IMR-90 (cell line): Measurements from ENCODE around the gene AHI1. TPM values are rescaled to one million over a fixed set of nuclear protein-coding genes. Genes with fewer than 3 reads are reported as not detected.

ENCODE experiments used
- ATAC-seq: fragments of 200-7000 bp; cut with Tn5 transposase; 2 replicates; pipeline ENCODE4 v1.9.1; 2020; ENCODE audit warnings: low read depth, mild to moderate bottlenecking, moderate library complexity
- BruUV-seq: library from RNA; stranded (reverse); fragments of 400-500 nt; replicated peaks from 2 replicates; lab custom pipeline; 2021; lab: Mats Ljungman, UMichigan
- CTCF ChIA-PET: fragments of 300-600 bp; formaldehyde crosslinking; extraction: SDS; loops from one replicate; lab custom pipeline; 2021; ENCODE audit warnings: antibody characterized with exemption; lab: Yijun Ruan, JAX
- POLR2A ChIA-PET: fragments of 300-600 bp; sonication (Branson Sonifier 250); formaldehyde crosslinking; loops from one replicate; lab custom pipeline; 2022; ENCODE audit warnings: antibody characterized with exemption; ENCODE audit not compliant: unreplicated experiment; lab: Charles Lee
- DNase-seq: peaks from one replicate; pipeline ENCODE4 v3.0.0; 2013
- H2AFZ ChIP-seq: replicated peaks from 2 replicates; pipeline ENCODE3; 2013; ENCODE audit warnings: low read length, mild to moderate bottlenecking; ENCODE audit not compliant: poor library complexity
- H2AK5ac ChIP-seq: 2 replicates; pipeline ENCODE4 v1.6.1; 2013; ENCODE audit warnings: low read depth, low read length, inconsistent platforms
- H2AK9ac ChIP-seq: replicated peaks from 2 replicates; pipeline ENCODE3; 2013; ENCODE audit warnings: mild to moderate bottlenecking, low read depth, low read length, moderate library complexity; ENCODE audit not compliant: poor library complexity
- H2BK120ac ChIP-seq: 2 replicates; pipeline ENCODE4 v1.6.1; 2013; ENCODE audit warnings: low read depth, low read length, inconsistent platforms
- H2BK15ac ChIP-seq: 3 replicates; pipeline ENCODE4 v1.6.1; 2013; ENCODE audit warnings: low read depth, low read length, inconsistent platforms
- H2BK20ac ChIP-seq: 2 replicates; pipeline ENCODE4 v1.6.1; 2013; ENCODE audit warnings: low read depth, mild to moderate bottlenecking, inconsistent platforms, low read length, moderate library complexity
- H2BK5ac ChIP-seq: 2 replicates; pipeline ENCODE4 v1.6.1; 2013; ENCODE audit warnings: mild to moderate bottlenecking, low read depth, low read length, inconsistent platforms; ENCODE audit not compliant: poor library complexity, severe bottlenecking
- H3K14ac ChIP-seq: replicated peaks from 2 replicates; pipeline ENCODE4 v1.6.1; 2013; ENCODE audit warnings: low read depth, low read length, inconsistent platforms
- H3K18ac ChIP-seq: 2 replicates; pipeline ENCODE4 v1.6.1; 2013; ENCODE audit warnings: low read depth, low read length, control low read depth
- H3K23ac ChIP-seq: 2 replicates; pipeline ENCODE4 v1.6.1; 2013; ENCODE audit warnings: low read depth, low read length, inconsistent platforms
- H3K27ac ChIP-seq: 2 replicates; pipeline ENCODE4 v1.5.1; 2013; ENCODE audit warnings: mild to moderate bottlenecking, control low read depth, low read length; ENCODE audit not compliant: insufficient read depth
- H3K27me3 ChIP-seq: 2 replicates; pipeline ENCODE4 v1.6.1; 2013; ENCODE audit warnings: low read length; ENCODE audit not compliant: control insufficient read depth, insufficient read depth
- H3K36me3 ChIP-seq: 2 replicates; pipeline ENCODE4 v1.6.1; 2013; ENCODE audit warnings: low read length, mixed read lengths; ENCODE audit not compliant: control insufficient read depth, insufficient read depth
- H3K4ac ChIP-seq: 2 replicates; pipeline ENCODE4 v1.6.1; 2013; ENCODE audit warnings: low read depth, low read length, inconsistent platforms
- H3K4me1 ChIP-seq: 2 replicates; pipeline ENCODE4 v1.6.1; 2013; ENCODE audit warnings: low read length, mixed read lengths; ENCODE audit not compliant: control insufficient read depth, insufficient read depth
- H3K4me2 ChIP-seq: 2 replicates; pipeline ENCODE4 v1.6.1; 2013; ENCODE audit warnings: low read depth, mild to moderate bottlenecking, control low read depth, low read length, moderate library complexity
- H3K4me3 ChIP-seq: 2 replicates; pipeline ENCODE4 v1.5.1; 2013; ENCODE audit warnings: low read depth, mild to moderate bottlenecking, control low read depth, low read length, moderate library complexity; ENCODE audit not compliant: insufficient read depth
- H3K56ac ChIP-seq: 2 replicates; pipeline ENCODE4 v1.6.1; 2013; ENCODE audit warnings: low read length, inconsistent platforms; ENCODE audit not compliant: insufficient read depth; ENCODE audit errors: extremely low read depth
- H3K79me1 ChIP-seq, 2 experiments: 2 replicates each; pipeline ENCODE4 v1.6.1; 2013; ENCODE audit warnings: low read length in 2 of 2, inconsistent platforms in 1 of 2, low read depth in 1 of 2
- H3K9ac ChIP-seq: 2 replicates; pipeline ENCODE4 v1.6.1; 2013; ENCODE audit warnings: low read depth, low read length, control low read depth
- H3K9me1 ChIP-seq: 2 replicates; pipeline ENCODE4 v1.6.1; 2013; ENCODE audit warnings: low read length, inconsistent platforms; ENCODE audit not compliant: insufficient read depth
- H3K9me3 ChIP-seq: 2 replicates; pipeline ENCODE4 v1.6.1; 2013; ENCODE audit warnings: low read length; ENCODE audit not compliant: control insufficient read depth, insufficient read depth
- H4K20me1 ChIP-seq: 2 replicates; pipeline ENCODE4 v1.6.1; 2013; ENCODE audit warnings: low read length, inconsistent platforms; ENCODE audit not compliant: insufficient read depth
- H4K5ac ChIP-seq: 2 replicates; pipeline ENCODE4 v1.6.1; 2013; ENCODE audit warnings: mild to moderate bottlenecking, low read depth, low read length, control low read depth
- H4K8ac ChIP-seq, 2 experiments: 2 replicates each; pipeline ENCODE4 v1.6.1; 2013; ENCODE audit warnings: low read depth in 2 of 2, low read length in 2 of 2, control low read depth in 1 of 2, inconsistent platforms in 1 of 2
- H4K91ac ChIP-seq: 2 replicates; pipeline ENCODE4 v1.6.1; 2013; ENCODE audit warnings: low read depth, low read length, inconsistent platforms; ENCODE audit not compliant: insufficient read depth
- BHLHE40 ChIP-seq: fragments of 150-350 bp; IDR thresholded peaks from 2 replicates; pipeline ENCODE4 v1.6.1; 2016; ENCODE audit warnings: mild to moderate bottlenecking, low read depth, low read length
- CEBPB ChIP-seq: IDR thresholded peaks from 2 replicates; pipeline ENCODE4 v1.6.1; 2012; ENCODE audit warnings: low read depth, low read length, improper control_type of control experiment
- CHD1 ChIP-seq: IDR thresholded peaks from 2 replicates; pipeline ENCODE4 v1.6.1; 2012; ENCODE audit warnings: low read depth, low read length, improper control_type of control experiment
- CTCF ChIP-seq: conservative IDR thresholded peaks from 2 replicates; pipeline ENCODE4 v1.5.1; 2012; ENCODE audit warnings: mild to moderate bottlenecking, low read depth, low read length, improper control_type of control experiment
- FOS ChIP-seq: fragments of 150-350 bp; IDR thresholded peaks from 2 replicates; pipeline ENCODE4 v1.6.1; 2016; ENCODE audit warnings: low read depth, low read length
- MAFK ChIP-seq: IDR thresholded peaks from 2 replicates; pipeline ENCODE4 v1.6.1; 2012; ENCODE audit warnings: low read depth, low read length, improper control_type of control experiment
- MAZ ChIP-seq: IDR thresholded peaks from 2 replicates; pipeline ENCODE4 v1.6.1; 2012; ENCODE audit warnings: low read depth, mild to moderate bottlenecking, low read length, improper control_type of control experiment, moderate library complexity, borderline replicate concordance
- MXI1 ChIP-seq: IDR thresholded peaks from 2 replicates; pipeline ENCODE4 v1.6.1; 2012; ENCODE audit warnings: low read depth, mild to moderate bottlenecking, low read length, moderate library complexity, borderline replicate concordance
- NFE2L2 ChIP-seq: fragments of 150-350 bp; IDR thresholded peaks from 2 replicates; pipeline ENCODE4 v1.6.1; 2016; ENCODE audit warnings: low read depth, mild to moderate bottlenecking, low read length
- POLR2A ChIP-seq: IDR thresholded peaks from 2 replicates; pipeline ENCODE4 v1.6.1; 2012; ENCODE audit warnings: mild to moderate bottlenecking, low read depth, low read length
- RAD21 ChIP-seq: IDR thresholded peaks from 2 replicates; pipeline ENCODE4 v1.6.1; 2012; ENCODE audit warnings: low read length, improper control_type of control experiment
- RCOR1 ChIP-seq: IDR thresholded peaks from 2 replicates; pipeline ENCODE4 v1.6.1; 2012; ENCODE audit warnings: mild to moderate bottlenecking, low read length, improper control_type of control experiment; ENCODE audit not compliant: insufficient replicate concordance
- RFX5 ChIP-seq: IDR thresholded peaks from 2 replicates; pipeline ENCODE4 v1.8.0; 2012; ENCODE audit warnings: low read depth, mild to moderate bottlenecking, low read length, moderate library complexity
- SMC3 ChIP-seq: fragments of 150-350 bp; IDR thresholded peaks from 2 replicates; pipeline ENCODE4 v1.6.1; 2016; ENCODE audit warnings: low read depth, mild to moderate bottlenecking, antibody characterized with exemption, low read length, moderate library complexity
- WGBS, 2 experiments: methylation state at CpG; one replicate each; pipeline versions ENCODE4 v1.1.5 to v1.1.7; 2013; ENCODE audit warnings: missing lambda C conversion rate in 2 of 2; ENCODE audit not compliant: insufficient read length in 1 of 2; ENCODE audit errors: extremely low coverage in 2 of 2; 5-methylcytosine and 5-hydroxymethylcytosine counted together
- dilution Hi-C: fragments of 300-500 bp; cut with HindIII; formaldehyde crosslinking; loops from one replicate; pipeline ENCODE4 v1.14.3; 2018; ENCODE audit warnings: low sequenced_read_pairs; ENCODE audit not compliant: unreplicated experiment
- in situ Hi-C: fragments of 300-500 bp; cut with MboI; formaldehyde crosslinking; loops from 3 replicates; pipeline ENCODE4 v1.14.3; 2019; ENCODE audit warnings: low sequenced_read_pairs, inconsistent platforms, mixed read lengths
- intact Hi-C: fragments of 100-400 bp; cut with micrococcal nuclease; formaldehyde crosslinking; loops from 2 replicates; pipeline ENCODE4 v1.10.0; 2022
- polyA plus RNA-seq, 3 experiments: library from polyadenylated mRNA; depleted of rRNA; stranded (reverse); fragments of >200 nt; gene quantifications; 2 replicates each; pipeline ENCODE4 v1.2.3, GENCODE V29; 2012; ENCODE audit warnings: low replicate concordance in 1 of 3
- total RNA-seq: library from RNA; depleted of rRNA; stranded (reverse); fragments of >200 nt; gene quantifications from 2 replicates; pipeline ENCODE4 v1.2.3, GENCODE V29; 2012
- TF ChIP-seq, protein P1 (sequence below): fragments of 150-350 bp; IDR thresholded peaks from 2 replicates; pipeline ENCODE4 v1.6.1; 2016; ENCODE audit warnings: low read depth, mild to moderate bottlenecking, low read length, moderate library complexity, borderline replicate concordance
- TF ChIP-seq, protein P2 (sequence below): fragments of 150-350 bp; IDR thresholded peaks from 2 replicates; pipeline ENCODE4 v1.6.1; 2017; ENCODE audit warnings: mild to moderate bottlenecking, antibody characterized with exemption, low read length, low read depth

The AHI1 gene
- total and polyA plus RNA-seq, 2 of the 4 experiments (the other 2 are of a cell fraction): 9.5 to 19.4 TPM

- in situ Hi-C loops (no loop called here), intact Hi-C loops (no loop called here), dilution Hi-C loops (no loop called here)
- Histone ChIP-seq H3K23ac (no peak overlapping the region), H4K20me1 (no peaks in the 10 kb centered on the region), H3K18ac (no peak overlapping the region), H3K36me3 (peaks cover 1% of the 10 kb centered on the region; the same call in 1 of the 2 replicates), H2BK20ac (no peak overlapping the region), H3K9me1 (no peaks in the 10 kb centered on the region), H3K4me3 (no peak overlapping the region), H2BK120ac (no peak overlapping the region), H4K5ac (no peak overlapping the region), H4K91ac (no peak overlapping the region), H3K4me2 (no peak overlapping the region), H3K4ac (no peak overlapping the region), H3K9me3 (no peaks in the 10 kb centered on the region), H3K27me3 (no peaks in the 10 kb centered on the region), H3K79me1 (no peaks in the 10 kb centered on the region), H2BK5ac (no peak overlapping the region), H4K8ac (no peak overlapping the region), H3K9ac (no peak overlapping the region), H3K14ac (no peak overlapping the region), H2AFZ (no peak overlapping the region), H2AK5ac (no peak overlapping the region), H2BK15ac (no peak overlapping the region), H3K27ac (no peak overlapping the region), H3K4me1 (0 out of 2 replicates have a peak, but pooled peaks cover 2% of the 10 kb centered on the region), H3K56ac (no peak overlapping the region), H2AK9ac (no peak overlapping the region)
- DNase-seq: no peak
- ChIA-PET POLR2A (no interaction called here), CTCF (no interaction called here)
- TF ChIP-seq, protein P1, sequence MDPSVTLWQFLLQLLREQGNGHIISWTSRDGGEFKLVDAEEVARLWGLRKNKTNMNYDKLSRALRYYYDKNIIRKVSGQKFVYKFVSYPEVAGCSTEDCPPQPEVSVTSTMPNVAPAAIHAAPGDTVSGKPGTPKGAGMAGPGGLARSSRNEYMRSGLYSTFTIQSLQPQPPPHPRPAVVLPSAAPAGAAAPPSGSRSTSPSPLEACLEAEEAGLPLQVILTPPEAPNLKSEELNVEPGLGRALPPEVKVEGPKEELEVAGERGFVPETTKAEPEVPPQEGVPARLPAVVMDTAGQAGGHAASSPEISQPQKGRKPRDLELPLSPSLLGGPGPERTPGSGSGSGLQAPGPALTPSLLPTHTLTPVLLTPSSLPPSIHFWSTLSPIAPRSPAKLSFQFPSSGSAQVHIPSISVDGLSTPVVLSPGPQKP: no peak
- TF ChIP-seq CTCF: no peak
- no peak for TF ChIP-seq FOS
- TF ChIP-seq NFE2L2: no peak
- TF ChIP-seq SMC3: no peak
- TF ChIP-seq CEBPB: no peak
- TF ChIP-seq RCOR1: no peak
- TF ChIP-seq, protein P2, sequence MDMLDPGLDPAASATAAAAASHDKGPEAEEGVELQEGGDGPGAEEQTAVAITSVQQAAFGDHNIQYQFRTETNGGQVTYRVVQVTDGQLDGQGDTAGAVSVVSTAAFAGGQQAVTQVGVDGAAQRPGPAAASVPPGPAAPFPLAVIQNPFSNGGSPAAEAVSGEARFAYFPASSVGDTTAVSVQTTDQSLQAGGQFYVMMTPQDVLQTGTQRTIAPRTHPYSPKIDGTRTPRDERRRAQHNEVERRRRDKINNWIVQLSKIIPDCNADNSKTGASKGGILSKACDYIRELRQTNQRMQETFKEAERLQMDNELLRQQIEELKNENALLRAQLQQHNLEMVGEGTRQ: no peak
- no peak for TF ChIP-seq POLR2A
- no peak for TF ChIP-seq RAD21
- TF ChIP-seq MAZ: no peak
- no peak for TF ChIP-seq BHLHE40
- no peak for TF ChIP-seq MXI1
- no peak for TF ChIP-seq RFX5
- no peak for TF ChIP-seq MAFK
- TF ChIP-seq CHD1: no peak
- BruUV-seq: no TSS peak
- no CpG with 5 or more reads among the region's 3 CpGs for WGBS, 2 experiments
- ATAC-seq: no peak
Measured at GRCh38 chr6:135418040-135418760, 79.3 kb downstream of the AHI1 start.
